GM21390 (cell line): ENCODE results near the gene NAP1L4.
"Not testable (repeated sequence)": the region's sequence is repeated elsewhere in the genome, so short reads cannot be mapped to it uniquely, and the experiment has no call there.

ENCODE experiments used
- ATAC-seq: cut with Tn5 transposase; IDR thresholded peaks from one replicate; pipeline ENCODE4 v1.9.1; 2021; ENCODE audit not compliant: unreplicated experiment

The NAP1L4 gene

DNA sequence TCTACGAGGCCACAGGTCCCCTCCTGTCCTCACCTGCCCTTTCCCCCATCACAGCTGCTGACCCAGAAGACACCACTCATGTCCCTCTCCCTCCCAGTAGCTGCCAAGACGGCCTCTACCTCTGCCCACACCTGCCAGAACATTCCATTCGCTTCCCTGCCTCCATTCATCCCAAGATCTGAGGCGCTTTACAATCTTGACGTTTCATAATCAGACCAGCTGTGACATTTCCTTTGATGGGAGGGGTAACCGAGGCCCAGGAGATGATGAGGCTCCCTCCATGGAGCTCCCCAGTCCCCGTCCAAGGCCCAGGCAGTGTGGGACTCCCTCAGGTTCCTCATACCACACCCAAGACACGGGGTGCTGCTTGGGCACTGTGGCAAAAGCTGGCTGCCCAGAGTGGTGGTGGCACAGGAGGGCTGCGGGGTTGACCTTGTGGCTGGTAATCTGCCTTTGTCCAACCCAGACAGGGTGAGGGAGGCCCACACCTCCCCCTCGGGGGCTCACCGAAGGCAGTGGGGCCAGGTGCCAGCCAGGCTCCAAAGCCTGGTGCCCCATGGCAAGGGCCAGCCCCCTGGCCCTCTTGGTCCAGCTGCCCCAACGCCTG, 80.2 kb downstream of the NAP1L4 start:
- no peak for ATAC-seq

- ATAC-seq: no peak
Measured at GRCh38 chr11:2911088-2911784, 80.9 kb downstream of the NAP1L4 start.

- no peak for ATAC-seq
Measured at GRCh38 chr11:2910401-2910955, 81.7 kb downstream of the NAP1L4 start.

- ATAC-seq: no peak
Measured at GRCh38 chr11:2909133-2909902, 82.8 kb downstream of the NAP1L4 start.

GRCh38 chr11:2908130-2908529, 84.0 kb downstream of the NAP1L4 start:
- ATAC-seq: no peak

GRCh38 chr11:2905299-2905698, 86.8 kb downstream of the NAP1L4 start:
- not testable (repeated sequence) for ATAC-seq

GRCh38 chr11:2904153-2905052, 87.7 kb downstream of the NAP1L4 start:
- no peak for ATAC-seq

GRCh38 chr11:2903672-2904011, 88.5 kb downstream of the NAP1L4 start:
- no peak for ATAC-seq

DNA sequence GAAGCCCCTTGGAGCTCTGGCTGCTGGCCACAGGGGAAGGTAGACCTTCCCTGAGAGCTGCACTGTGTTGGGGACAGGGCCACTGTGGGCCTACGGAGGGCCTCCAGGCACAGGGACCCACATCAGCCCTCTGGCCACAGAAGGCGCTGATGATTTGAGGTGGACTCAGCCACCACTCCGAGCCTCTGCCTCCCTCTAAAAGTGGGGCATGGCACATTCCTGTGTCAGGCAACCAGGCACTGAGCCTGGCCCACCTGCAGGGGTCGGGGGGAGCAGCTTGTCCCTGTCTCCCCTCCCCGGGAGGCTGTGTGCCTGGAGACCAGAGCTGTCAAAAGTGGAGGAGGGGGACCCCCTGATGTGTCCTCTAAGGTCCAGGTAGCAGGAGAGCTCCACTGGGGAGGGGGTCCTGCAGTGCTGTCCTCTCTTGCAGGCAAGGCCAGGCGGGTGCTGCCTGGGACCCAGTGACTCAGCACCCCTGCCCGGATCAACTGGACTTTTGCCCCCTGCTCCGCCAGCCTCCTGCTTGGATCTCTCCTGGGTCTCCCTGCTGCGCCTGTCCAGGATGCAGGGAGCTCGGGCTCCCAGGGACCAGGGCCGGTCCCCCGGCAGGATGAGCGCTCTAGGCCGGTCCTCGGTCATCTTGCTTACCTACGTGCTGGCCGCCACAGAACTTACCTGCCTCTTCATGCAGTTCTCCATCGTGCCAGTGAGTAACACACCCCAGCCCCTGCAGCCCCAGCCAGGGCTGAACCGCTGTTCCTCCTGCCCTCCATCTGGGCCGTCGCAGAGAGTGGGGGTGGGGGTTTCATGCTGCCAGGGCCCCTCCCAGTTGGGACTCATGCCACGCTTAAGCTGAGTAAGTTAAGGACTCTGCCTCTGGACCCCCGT, 89.1 kb downstream of the NAP1L4 start:
- ATAC-seq: no peak

DNA sequence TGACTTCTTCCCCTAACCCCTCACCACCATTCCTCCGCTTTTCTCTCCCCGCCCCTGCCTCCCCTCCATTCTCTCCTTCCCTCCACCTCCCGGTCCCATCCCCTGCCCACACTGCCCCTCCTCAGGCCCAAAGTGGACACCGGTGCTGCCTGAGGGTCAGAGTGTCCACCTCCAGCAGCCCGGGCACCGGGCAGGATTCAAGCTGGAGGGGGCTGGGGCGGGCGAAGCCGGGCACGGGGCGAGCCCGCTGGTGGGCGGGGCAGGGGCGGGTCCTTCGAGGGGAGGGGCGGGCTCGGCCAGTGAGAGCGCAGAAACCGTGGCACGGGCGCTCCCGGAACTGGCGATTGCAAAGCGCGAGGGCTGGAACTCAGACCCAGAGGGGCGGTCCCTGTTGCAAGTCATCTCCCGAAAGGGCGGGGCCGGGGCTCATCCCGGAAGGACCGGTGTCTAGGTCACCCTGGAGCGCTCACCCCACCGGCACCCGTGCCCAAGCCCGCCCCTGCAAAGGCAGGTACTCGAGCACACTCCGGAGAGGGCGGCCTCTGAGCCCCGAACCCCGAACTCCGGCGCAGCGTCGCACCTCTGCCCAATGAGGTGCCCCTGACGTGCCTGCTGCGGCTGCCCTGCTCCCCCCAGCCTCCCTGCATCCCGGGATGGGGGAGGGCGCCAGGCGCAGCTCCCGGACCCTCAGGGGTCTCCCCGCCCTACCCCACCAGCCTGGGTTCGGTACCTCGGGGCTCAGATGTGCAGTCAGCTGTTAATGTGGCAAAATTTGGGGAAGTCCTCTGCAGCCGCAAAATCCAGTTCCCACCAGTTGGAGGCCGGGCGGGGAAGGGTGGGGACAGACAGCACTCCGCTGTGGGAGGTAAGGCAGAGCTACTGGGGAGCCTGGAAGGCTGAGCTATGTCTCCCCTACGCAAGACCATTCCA, 90.0 kb downstream of the NAP1L4 start:
- peak; percentile 92 for ATAC-seq

GRCh38 chr11:2901196-2901796, 90.8 kb downstream of the NAP1L4 start:
- no peak for ATAC-seq

DNA sequence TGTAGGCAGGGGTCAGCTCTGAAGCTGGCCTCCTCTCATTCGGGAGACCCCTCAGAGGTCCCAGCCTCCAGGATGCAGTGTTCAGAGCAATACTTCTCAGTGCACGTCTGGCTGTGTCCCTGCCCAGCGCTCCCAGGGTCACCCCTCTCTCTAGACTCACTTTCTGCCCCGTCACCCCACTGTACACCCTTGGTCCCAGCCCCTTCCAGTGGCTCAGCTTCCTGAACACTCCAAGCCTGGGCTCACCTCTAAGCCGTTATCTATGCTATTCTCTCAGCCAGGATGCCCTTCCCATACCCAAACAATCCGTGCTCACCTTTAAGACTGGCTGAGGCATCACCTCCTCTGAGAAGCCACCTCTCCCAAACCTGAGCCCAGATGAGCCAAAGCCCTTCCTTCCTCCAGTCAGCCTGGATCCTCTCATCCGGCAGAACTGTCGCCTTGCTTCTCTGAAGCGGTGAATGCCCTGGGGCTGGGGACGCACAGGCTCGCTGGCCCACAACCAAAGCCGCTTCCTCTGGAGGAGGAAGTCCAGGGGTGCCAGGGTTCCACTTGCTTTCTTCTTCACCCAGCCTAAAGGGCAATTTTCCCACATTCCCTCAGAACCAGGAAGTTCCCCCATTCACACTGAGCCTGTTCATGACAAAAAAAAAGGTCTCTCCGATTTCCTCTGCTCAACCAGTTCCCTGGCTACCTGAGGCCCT, 92.9 kb downstream of the NAP1L4 start:
- no peak for ATAC-seq

GRCh38 chr11:2898366-2899079, 93.6 kb downstream of the NAP1L4 start:
- ATAC-seq: no peak

GRCh38 chr11:2897048-2897447, 95.1 kb downstream of the NAP1L4 start:
- no peak for ATAC-seq

- ATAC-seq: no peak
Measured at GRCh38 chr11:2896047-2896446, 96.1 kb downstream of the NAP1L4 start.
